Measurements from ENCODE around the gene RFWD3. TPM values are rescaled to one million over a fixed set of nuclear protein-coding genes. Genes with fewer than 3 reads are reported as not detected.

The RFWD3 gene
- total RNA-seq, 1 donor from 2014 or later, result 43.8 TPM

GRCh38 chr16:74711938-74712337 is 45.3 kb upstream of the RFWD3 start:
- Mint-ChIP-seq H3K4me1 (ENCODE audit: unreplicated experiment) (no peaks in the 10 kb centered on the region), H3K36me3 (ENCODE audit: low read depth, unreplicated experiment) (no peaks in the 10 kb centered on the region), H3K9me3 (ENCODE audit: unreplicated experiment) (no peaks in the 10 kb centered on the region), H3K4me3 (ENCODE audit: unreplicated experiment) (no peak overlapping the region), H3K27ac (ENCODE audit: unreplicated experiment) (no peak overlapping the region), H3K27me3 (ENCODE audit: unreplicated experiment) (peaks cover 3% of the 10 kb centered on the region)
- DNase-seq (ENCODE audit: low spot score), result no peak
- no peak for TF ChIP-seq CTCF (IDR thresholded peaks at IDR 0.05; ENCODE audit: unreplicated experiment)

DNA sequence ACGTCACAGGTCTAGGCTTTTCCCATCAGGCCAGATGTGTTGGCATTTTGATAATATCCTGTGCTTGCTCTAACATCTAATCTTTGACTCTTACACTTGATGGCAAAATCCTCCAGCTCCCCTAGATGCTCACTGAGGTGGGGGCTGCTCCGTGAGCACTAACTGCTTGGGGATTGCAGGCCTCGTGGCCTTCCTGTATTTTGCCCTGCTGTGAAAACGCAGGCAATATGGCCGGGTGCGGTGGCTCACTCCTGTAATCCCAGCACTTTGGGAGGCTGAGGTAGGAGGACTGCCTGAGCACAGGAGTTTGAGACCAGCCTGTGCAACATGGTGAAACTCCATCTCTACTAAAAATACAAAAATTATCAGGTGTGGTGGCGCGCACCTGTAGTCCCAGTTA is 43.7 kb upstream of the RFWD3 start:
- no peak for TF ChIP-seq CTCF (IDR thresholded peaks at IDR 0.05; ENCODE audit: unreplicated experiment)
- H3K9me3 Mint-ChIP-seq (ENCODE audit: unreplicated experiment), result no peaks in the 10 kb centered on the region
- H3K27ac Mint-ChIP-seq (ENCODE audit: unreplicated experiment), result no peak overlapping the region
- H3K4me1 Mint-ChIP-seq (ENCODE audit: unreplicated experiment), result no peaks in the 10 kb centered on the region
- H3K27me3 Mint-ChIP-seq (ENCODE audit: unreplicated experiment), result peaks cover 3% of the 10 kb centered on the region
- H3K36me3 Mint-ChIP-seq (ENCODE audit: low read depth, unreplicated experiment), result no peaks in the 10 kb centered on the region
- DNase-seq (ENCODE audit: low spot score), result no peak
- no peak overlapping the region for H3K4me3 Mint-ChIP-seq (ENCODE audit: unreplicated experiment)

GRCh38 chr16:74709441-74709877 is 42.8 kb upstream of the RFWD3 start:
- no peaks in the 10 kb centered on the region for H3K4me1 Mint-ChIP-seq (ENCODE audit: unreplicated experiment)
- DNase-seq (ENCODE audit: low spot score), result peak; percentile 85
- H3K27me3 Mint-ChIP-seq (ENCODE audit: unreplicated experiment), result peaks cover 1% of the 10 kb centered on the region
- H3K36me3 Mint-ChIP-seq (ENCODE audit: low read depth, unreplicated experiment), result no peaks in the 10 kb centered on the region
- H3K27ac Mint-ChIP-seq (ENCODE audit: unreplicated experiment), result no peak overlapping the region
- H3K9me3 Mint-ChIP-seq (ENCODE audit: unreplicated experiment), result no peaks in the 10 kb centered on the region
- TF ChIP-seq CTCF (IDR thresholded peaks at IDR 0.05; ENCODE audit: unreplicated experiment), result peak; percentile 95
- H3K4me3 Mint-ChIP-seq (ENCODE audit: unreplicated experiment), result no peak overlapping the region

GRCh38 chr16:74700438-74701225 is 34.0 kb upstream of the RFWD3 start, which contains the start of gene MLKL:
TSS of gene MLKL (minus strand) at chr16:74700862. CDS start at chr16:74695757, 5,105 bp downstream.
- peak; percentile 43 for DNase-seq (ENCODE audit: low spot score)
- no peaks in the 10 kb centered on the region for H3K9me3 Mint-ChIP-seq (ENCODE audit: unreplicated experiment)
- H3K4me1 Mint-ChIP-seq (ENCODE audit: unreplicated experiment), result peaks cover 19% of the 10 kb centered on the region
- peaks cover 3% of the 10 kb centered on the region for H3K27me3 Mint-ChIP-seq (ENCODE audit: unreplicated experiment)
- no peaks in the 10 kb centered on the region for H3K36me3 Mint-ChIP-seq (ENCODE audit: low read depth, unreplicated experiment)
- TF ChIP-seq CTCF (IDR thresholded peaks at IDR 0.05; ENCODE audit: unreplicated experiment), result no peak
- H3K4me3 Mint-ChIP-seq (ENCODE audit: unreplicated experiment), result peak within 1 kb of the TSS; percentile 96
- H3K27ac Mint-ChIP-seq (ENCODE audit: unreplicated experiment), result peak within 1 kb of the TSS; percentile 70

GRCh38 chr16:74700116-74700437 is 33.4 kb upstream of the RFWD3 start:
- H3K9me3 Mint-ChIP-seq (ENCODE audit: unreplicated experiment), result no peaks in the 10 kb centered on the region
- peak overlapping the region; percentile 96 for H3K4me3 Mint-ChIP-seq (ENCODE audit: unreplicated experiment)
- no peak for TF ChIP-seq CTCF (IDR thresholded peaks at IDR 0.05; ENCODE audit: unreplicated experiment)
- H3K4me1 Mint-ChIP-seq (ENCODE audit: unreplicated experiment), result peaks cover 25% of the 10 kb centered on the region
- H3K27ac Mint-ChIP-seq (ENCODE audit: unreplicated experiment), result peak overlapping the region; percentile 70
- DNase-seq (ENCODE audit: low spot score), result no peak
- peaks cover 3% of the 10 kb centered on the region for H3K27me3 Mint-ChIP-seq (ENCODE audit: unreplicated experiment)
- peaks cover 5% of the 10 kb centered on the region for H3K36me3 Mint-ChIP-seq (ENCODE audit: low read depth, unreplicated experiment)
